Activated B cell treated with CpG ODN at 0.5 μM for 24 hours (primary cell): ENCODE results near the gene CSGALNACT2. TPM values are rescaled to one million over a fixed set of nuclear protein-coding genes. Genes with fewer than 3 reads are reported as not detected.

Source experiments
- ATAC-seq: fragments of 200-7000 bp; cut with Tn5 transposase; one replicate; pipeline ENCODE4 v1.10.0; 2021; ENCODE audit warnings: low read depth, mild to moderate bottlenecking, moderate library complexity
- CTCF ChIA-PET: fragments of 350-600 bp; sonication (Branson Sonifier 250); formaldehyde crosslinking; loops from one replicate; lab custom pipeline; 2021; ENCODE audit warnings: antibody characterized with exemption; lab: Charles Lee
- POLR2A ChIA-PET: fragments of 350-600 bp; sonication (Branson Sonifier 250); formaldehyde crosslinking; loops from one replicate; lab custom pipeline; 2021; ENCODE audit warnings: antibody characterized with exemption; lab: Charles Lee
- DNase-seq: peaks from one replicate; pipeline ENCODE4 v3.0.0; 2022
- H3K27ac Mint-ChIP-seq: one replicate; pipeline ENCODE4 v1.8.0; 2020; ENCODE audit warnings: mixed read lengths
- H3K27me3 Mint-ChIP-seq: one replicate; pipeline ENCODE4 v1.8.0; 2021; ENCODE audit warnings: mixed read lengths
- H3K36me3 Mint-ChIP-seq: one replicate; pipeline ENCODE4 v1.8.0; 2021; ENCODE audit warnings: low read depth, mixed read lengths
- H3K4me1 Mint-ChIP-seq: one replicate; pipeline ENCODE4 v1.8.0; 2021; ENCODE audit warnings: mixed read lengths
- H3K4me3 Mint-ChIP-seq: one replicate; pipeline ENCODE4 v1.8.0; 2020; ENCODE audit warnings: mild to moderate bottlenecking, mixed read lengths
- H3K9me3 Mint-ChIP-seq: one replicate; pipeline ENCODE4 v1.8.0; 2020; ENCODE audit warnings: mixed read lengths
- CTCF ChIP-seq: fragments of 200-600 bp; IDR thresholded peaks from one replicate; pipeline ENCODE4 v1.8.0; 2022; ENCODE audit warnings: antibody characterized with exemption, mild to moderate bottlenecking
- intact Hi-C: fragments of 100-400 bp; cut with micrococcal nuclease; formaldehyde crosslinking; loops from one replicate; pipeline ENCODE4 v1.15.1; 2024
- total RNA-seq: library from RNA; stranded (reverse); gene quantifications from 2 replicates; pipeline ENCODE4 v1.2.3, GENCODE V29; 2022

Gene CSGALNACT2
- total RNA-seq, 1 donor from 2014 or later = 17.4 TPM

DNA sequence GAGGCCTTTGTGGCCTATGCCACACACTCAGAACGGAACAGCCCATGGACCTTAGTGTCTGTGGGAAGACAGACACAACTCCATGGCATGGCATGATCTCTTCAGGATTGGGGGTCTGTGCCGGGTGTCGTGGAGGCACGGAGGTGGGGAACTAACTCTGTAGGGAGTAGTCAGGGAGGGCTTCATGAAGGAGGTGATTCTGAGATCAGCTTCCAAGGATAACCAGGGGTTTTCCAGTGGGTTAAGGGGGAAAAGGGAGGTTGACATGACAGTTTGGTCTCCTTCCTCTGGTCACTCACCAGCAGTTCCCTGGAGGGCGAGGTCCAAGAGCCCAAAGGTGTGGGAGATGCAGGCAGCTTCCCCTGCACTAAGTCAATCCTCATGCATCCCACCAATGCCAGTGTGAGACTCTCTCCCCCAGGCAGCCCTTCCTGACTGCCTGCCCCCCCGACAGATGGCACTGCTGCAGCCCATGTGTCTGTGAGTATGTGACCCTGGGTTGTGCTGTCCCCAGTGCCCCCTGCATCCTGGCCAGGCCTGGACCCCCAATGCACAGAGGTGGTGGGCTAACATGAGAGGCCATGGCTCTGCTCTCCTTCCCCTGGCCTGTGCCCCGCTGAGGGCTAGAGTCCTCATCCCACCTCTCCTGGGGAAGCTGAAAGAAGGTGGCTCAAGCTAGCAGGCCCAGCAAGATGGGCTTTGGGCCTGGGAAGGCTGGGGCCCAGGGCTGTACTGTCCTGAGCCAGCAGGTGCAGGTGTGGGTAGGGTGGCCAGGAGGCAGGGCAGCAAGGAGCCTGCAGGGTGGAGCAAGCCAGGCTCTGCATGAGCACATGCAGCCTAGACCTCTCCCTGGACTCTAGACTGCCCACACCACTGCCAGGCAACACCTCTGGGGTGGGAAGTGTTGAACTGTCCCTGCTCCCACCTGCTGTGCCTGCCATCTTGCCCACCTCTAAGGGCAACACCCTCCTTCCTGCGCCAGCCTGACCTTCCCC lies 88.9 kb downstream of the CSGALNACT2 start:
- Mint-ChIP-seq H3K36me3 (no peaks in the 10 kb centered on the region), H3K9me3 (no peaks in the 10 kb centered on the region), H3K4me1 (peaks cover 29% of the 10 kb centered on the region), H3K27me3 (peaks cover 39% of the 10 kb centered on the region), H3K27ac (no peak overlapping the region), H3K4me3 (no peak overlapping the region)
- POLR2A ChIA-PET = no interaction called here
- ATAC-seq (no peak), DNase-seq (no peak)
- intact Hi-C loops = no loop called here
- CTCF ChIA-PET = no interaction called here
- TF ChIP-seq CTCF = no peak

DNA sequence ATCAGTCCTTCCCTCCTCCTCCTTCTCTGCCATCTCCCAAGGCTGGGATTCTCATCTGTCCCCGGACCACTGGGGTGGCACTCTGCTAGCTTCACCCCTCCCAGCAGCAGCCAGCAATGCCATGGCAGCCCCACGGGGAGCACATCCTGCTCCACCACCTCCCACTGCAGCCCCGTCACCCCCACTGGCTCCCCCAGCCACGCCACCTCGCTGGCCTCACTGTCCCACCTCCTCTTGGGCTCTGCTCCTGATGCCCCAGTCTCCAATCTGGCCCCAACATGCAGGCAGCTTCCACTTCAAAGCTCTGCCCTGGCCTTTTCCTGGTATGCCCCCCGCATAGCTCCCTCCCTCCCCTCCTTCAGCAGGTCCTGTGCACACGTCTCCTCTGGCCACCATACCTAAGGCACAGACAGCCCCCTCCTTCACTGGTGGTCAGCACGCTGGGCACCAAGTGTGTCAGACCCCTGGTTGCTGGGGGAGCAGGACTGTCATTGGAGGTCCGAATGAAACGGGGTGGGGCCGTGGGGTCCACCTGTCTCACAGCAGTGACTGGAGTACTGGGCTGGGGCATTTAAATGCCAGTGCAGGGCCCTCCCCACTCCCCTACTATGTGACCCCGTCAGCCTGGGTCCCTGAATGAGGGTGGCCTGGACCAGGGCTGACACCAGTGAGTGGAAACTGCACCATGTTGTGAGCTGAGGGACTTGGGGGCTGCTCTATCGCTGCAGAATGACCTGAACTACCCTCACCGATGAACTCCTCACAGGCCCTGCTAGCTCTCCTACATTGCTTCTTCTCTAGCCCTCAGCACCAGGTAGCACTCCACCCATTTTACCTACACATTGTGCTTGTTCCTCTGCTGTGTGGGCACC lies 89.9 kb downstream of the CSGALNACT2 start:
- Mint-ChIP-seq H3K4me3 (no peak overlapping the region), H3K4me1 (peaks cover 29% of the 10 kb centered on the region), H3K27me3 (peaks cover 39% of the 10 kb centered on the region), H3K36me3 (no peaks in the 10 kb centered on the region), H3K27ac (no peak overlapping the region), H3K9me3 (no peaks in the 10 kb centered on the region)
- DNase-seq (no peak), ATAC-seq (no peak)
- POLR2A ChIA-PET = no interaction called here
- TF ChIP-seq CTCF = no peak
- intact Hi-C loops = no loop called here
- CTCF ChIA-PET = no interaction called here

DNA sequence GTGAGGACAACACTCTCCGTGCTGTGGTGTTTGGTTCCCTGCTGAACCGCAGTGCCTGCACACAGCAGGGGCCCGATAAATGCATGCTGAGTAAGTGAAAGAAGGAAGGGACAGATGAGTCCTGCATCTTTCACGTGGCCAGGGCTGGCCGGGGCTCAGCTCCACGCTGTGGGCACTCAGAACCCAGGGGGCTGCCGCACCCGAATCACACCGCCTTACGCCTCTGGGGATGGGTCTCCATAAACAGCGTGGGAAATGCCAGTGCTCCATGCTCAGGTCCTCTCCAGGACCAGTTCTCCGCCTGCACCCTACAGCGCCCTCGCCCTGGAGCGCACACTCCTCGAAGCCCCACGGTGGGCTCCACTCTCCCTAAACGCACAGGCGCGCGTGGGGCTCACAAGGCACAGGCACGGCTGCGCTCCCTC lies 90.5 kb downstream of the CSGALNACT2 start:
- Mint-ChIP-seq H3K4me3 (peak overlapping the region; percentile 62), H3K9me3 (no peaks in the 10 kb centered on the region), H3K27me3 (peaks cover 39% of the 10 kb centered on the region), H3K27ac (no peak overlapping the region), H3K4me1 (peaks cover 29% of the 10 kb centered on the region), H3K36me3 (no peaks in the 10 kb centered on the region)
- no peak for TF ChIP-seq CTCF
- DNase-seq (no peak), ATAC-seq (no peak)
- ChIA-PET POLR2A (no interaction called here), CTCF (no interaction called here)
- intact Hi-C loops = no loop called here

DNA sequence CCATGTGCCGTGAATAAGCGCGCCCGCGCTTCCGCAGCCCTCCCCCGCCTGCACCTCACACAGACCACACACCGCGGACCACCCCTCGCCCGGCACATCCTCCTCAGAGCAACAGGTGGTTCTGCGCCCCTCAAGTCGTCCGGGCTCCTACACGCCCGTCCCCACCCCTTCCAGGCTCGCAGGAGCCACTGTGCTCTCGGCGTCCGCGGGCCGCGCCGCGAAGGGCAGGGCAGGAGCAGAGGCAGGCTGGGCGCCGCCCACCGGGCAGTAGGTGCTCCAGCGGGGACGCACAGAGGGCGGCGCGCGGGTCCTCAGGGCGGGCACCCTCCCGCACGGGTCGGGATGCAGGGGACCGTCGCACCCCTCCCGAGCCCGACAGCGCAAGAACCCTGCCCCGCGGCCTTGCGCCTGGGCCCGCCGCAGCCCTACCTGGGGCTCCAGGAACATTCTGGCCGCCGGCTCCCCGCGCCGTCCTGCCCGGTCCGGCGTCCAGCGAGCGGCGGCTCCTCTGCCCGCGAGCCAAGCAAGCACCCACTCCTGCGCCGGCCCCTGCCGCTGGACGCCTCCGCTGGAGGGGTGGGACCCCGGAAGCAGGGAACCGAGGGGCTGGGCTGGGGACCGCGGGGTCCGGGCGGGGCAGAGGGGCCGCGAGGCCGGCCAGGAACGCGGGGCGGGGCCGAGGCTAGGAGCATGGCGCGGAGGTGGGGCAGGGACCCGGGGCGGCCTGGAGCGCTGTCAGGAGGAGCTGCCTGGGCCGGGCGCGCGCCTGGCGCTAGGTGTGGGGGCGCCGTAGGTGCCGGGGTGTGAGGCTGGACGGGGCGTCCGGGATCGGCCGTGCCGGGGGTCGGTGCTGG lies 91.2 kb downstream of the CSGALNACT2 start:
- Mint-ChIP-seq H3K36me3 (no peaks in the 10 kb centered on the region), H3K4me1 (peaks cover 29% of the 10 kb centered on the region), H3K27me3 (peaks cover 39% of the 10 kb centered on the region), H3K27ac (no peak overlapping the region), H3K4me3 (peak overlapping the region; percentile 62), H3K9me3 (no peaks in the 10 kb centered on the region)
- intact Hi-C loops = no loop called here
- POLR2A ChIA-PET = no interaction called here
- DNase-seq = no peak
- CTCF ChIA-PET = no interaction called here
- no peak for TF ChIP-seq CTCF
- no peak for ATAC-seq
